Measurements from ENCODE around the gene LCTL.
A peak's percentile ranks its signal among the peaks of the same experiment; 100 is the strongest.

The LCTL gene

GRCh38 chr15:66565741-66566144, at the start of gene LCTL:
LCTL (minus strand) TSS chr15:66565998; CDS start chr15:66565365, 633 bp downstream.
- no peak for DNase-seq

- no peak for DNase-seq
These were observed 49.4 kb upstream of the LCTL start for GRCh38 chr15:66614951-66615760.

GRCh38 chr15:66614456-66614855, 48.7 kb upstream of the LCTL start:
- no peak for DNase-seq

- no peak for DNase-seq
These were observed 47.9 kb upstream of the LCTL start for GRCh38 chr15:66613743-66614142.

DNA sequence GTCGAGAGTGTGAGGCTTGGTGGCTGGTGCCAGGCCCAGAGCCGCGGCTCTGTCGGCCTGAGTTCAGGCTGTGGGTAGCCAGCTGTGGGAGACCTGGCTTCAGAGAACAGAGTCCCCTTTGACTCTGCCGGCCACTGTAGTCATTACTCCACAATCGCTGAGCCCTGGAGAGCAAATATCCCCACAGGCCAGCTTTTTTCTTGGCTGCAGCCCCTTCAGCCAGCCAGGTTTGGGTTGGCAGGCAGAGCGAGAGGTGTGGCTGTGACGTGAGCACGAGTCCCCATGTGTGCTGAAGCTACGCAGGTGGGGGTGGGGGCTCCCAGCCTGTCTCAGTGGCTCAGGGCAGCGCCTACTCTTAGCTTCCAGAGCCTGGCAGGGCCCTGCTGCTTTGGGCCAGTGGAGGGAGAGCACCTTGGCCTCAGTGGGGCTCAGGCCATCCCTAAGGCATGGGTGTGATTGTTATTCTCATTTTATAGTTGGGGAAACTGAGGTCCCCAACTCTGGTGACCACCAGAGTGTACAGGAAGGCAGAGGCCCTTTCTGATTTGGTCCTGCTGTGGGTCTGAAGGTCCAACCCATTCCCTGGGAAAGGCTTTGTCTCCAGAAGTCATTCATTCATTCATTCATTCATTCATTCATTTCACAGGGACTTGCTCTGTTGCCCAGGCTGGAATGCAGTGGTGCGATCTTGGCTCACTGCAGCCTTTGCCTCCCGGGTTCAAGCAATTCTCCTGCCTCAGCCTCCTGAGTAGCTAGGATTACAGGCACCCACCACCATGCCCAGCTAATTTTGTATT, 45.7 kb upstream of the LCTL start:
- no peak for DNase-seq

GRCh38 chr15:66609876-66610275, 44.1 kb upstream of the LCTL start:
- no peak for DNase-seq

DNA sequence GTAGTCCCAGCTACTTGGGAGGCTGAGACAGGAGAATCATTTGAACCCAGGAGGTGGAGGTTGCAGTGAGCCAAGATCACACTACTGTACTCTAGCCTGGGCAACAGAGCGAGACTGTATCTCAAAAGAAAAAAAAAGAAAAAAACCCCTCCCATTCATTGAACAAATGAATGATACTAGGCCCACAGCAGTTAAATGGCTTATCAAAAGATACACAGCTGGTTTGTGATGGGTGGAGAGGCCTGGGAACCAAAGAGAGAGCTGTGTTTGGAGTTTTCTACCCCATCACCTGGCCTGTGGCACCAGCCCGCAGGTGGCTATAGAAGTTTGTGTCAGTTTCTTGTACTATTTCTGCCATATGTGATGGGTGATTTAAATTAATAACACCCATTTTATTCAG, 43.1 kb upstream of the LCTL start:
- DNase-seq, result no peak

- no peak for DNase-seq
These were observed 42.4 kb upstream of the LCTL start for GRCh38 chr15:66608159-66608558.

GRCh38 chr15:66603301-66604179, 37.7 kb upstream of the LCTL start:
- peak in 1 of 2 experiments; percentile 41 for DNase-seq

DNA sequence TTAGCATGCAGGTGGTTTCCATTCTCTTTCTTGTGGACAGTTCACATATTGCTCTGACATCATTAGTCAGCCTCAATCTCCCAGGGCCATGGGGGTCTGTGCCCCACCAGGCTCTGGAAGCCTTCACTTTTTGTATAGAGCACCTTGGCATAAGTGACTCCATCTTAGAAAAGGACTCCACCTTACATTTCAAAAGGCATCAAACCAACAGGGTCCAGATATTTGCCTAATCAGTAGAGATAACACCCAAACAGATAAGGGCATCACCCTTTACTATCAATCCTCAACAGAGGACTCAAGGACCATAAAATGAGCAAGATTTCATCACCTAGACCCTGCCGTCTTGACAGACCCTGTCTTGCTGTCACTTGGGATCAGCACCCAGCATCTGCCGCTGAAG, 35.7 kb upstream of the LCTL start:
- no peak for DNase-seq

DNA sequence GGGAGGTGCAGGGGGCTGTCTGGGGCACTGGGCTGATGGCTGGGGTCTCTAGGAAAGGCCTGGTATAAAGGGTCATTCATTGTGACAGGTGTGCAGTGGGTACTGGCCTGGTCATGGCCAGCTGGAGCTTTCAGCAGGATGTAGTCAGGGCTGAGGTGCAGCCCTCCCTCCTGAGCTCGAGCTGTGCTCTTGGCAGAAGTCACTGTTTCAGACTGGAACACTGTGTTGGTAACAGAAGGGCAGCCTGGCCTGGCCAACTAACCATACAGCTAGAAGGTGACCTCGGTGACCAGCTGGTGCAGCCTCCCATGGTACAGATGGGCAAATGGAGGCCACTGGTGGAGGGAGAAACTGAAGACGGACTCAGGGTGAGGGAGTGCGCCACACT, 34.4 kb upstream of the LCTL start:
- no peak for DNase-seq

DNA sequence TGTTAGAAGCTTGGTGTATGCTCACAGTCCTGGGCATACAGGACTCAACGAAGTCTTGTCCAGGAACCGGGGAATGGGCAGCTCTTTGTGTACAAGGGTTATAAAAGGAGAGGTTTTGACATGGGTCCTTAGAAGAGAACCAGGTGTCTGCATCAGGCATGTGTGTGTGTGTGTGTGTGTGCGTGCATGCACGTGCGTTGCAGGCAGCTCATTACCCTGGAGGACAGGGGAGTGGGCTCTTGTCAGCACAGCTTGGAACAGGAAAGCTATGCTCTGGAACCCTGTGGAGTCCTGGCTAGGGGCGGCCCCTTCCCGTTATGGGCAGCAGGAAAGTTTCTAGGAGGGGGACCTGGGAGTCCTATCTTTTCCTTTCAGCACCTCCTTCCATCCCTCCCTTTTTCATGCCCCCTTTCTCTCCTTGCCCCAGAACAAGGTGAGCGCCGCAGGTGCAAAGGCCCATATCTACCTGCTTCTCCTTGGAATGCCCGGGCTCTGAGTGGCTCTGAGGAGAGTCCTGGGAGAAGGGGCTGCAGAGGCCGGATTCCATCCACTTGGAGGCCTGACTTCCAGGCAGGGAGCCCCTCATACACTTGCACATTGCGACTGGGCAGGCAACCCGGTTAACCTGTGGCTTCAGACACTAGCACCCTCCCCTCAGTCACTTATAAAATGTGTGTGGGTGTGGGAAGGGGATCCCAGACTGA, 33.9 kb upstream of the LCTL start:
- DNase-seq, result no peak

GRCh38 chr15:66598095-66598815, 32.5 kb upstream of the LCTL start:
- no peak for DNase-seq

- DNase-seq, result peak in 1 of 2 experiments; percentile 24
These were observed 30.2 kb upstream of the LCTL start for GRCh38 chr15:66595931-66596545.

DNA sequence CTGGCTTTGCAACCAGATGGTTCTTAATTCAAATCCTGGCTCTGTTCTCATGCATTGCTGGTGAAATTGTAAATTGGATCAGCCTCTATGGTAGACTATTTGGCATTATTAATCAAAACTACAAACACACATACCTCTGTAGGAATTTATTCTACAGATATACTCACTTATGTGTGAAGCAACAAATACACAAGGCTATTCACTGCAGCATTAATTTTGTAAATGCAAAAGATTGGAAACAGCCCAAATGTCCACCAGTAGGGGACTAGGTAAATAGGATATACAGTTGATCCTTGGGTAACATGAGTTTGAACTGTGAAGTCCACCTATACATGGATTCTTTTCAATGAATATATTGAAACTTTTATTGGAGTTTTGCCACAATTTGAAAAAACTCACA, 29.5 kb upstream of the LCTL start:
- DNase-seq, result no peak

DNA sequence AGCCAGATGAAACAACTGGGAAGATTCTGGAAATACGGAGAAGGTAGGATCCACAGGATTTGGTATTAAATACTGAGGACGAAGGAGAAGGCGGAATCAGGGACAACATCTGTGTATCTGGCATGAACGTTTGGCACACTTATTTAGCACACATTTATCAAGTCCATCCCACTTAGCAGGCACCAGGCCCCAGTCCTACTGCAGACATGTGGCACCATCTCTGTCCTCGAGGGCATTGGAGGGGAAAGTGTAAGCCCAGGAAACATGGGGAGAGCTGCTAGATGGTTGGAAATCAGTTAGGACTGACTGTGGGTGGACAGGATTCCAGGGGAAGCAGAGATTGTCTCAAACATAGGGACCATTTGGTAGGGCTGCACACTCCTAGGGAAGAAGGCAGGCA, 29.0 kb upstream of the LCTL start:
- DNase-seq, result no peak

DNA sequence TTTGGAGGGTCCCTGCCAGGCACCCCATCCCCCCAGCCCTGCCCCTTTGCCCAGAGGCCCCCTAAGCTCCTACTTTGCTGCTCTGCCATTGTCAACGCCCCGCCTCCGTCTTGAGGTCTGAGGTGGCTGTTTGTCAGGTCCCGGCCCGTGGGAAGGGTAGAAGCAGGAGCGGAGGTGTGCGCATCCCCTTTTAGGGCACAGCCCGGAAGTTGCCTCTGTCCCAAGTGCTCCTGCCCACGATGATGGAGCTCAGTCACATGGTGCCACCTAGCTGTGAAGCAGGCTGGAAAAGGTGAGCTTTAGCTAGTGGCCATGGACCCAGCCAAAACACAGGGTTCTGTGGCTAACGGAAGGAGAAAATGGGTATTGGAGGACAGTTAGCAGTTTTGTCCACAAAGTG, 28.5 kb upstream of the LCTL start:
- DNase-seq, result no peak

DNA sequence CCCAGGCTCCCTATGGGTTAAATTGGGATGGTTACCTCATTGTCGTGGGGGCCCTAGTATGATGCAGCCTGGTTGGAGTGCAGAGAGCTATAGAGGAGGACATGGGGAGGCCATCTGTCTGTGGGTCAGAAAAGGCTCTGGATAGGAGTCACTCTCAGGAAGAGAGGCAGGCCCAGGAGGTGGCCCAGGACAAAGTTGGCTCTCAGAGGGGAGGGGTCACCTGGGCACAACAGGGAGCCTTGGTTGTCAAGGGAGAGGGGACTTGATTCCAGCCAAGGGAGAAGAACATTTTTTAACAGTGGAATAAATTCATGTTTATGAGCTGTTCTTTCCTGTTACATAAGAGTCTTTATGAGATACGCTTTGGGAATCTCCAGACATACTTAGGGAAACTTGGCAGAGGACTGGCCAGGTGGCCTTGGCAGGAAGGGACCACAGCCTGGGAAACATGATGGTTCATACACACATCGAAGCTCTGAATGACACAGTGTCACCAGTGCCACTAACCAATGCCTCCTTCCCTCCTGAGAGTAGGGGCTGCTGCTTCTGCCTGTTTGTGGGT, 27.5 kb upstream of the LCTL start:
- no peak for DNase-seq

DNA sequence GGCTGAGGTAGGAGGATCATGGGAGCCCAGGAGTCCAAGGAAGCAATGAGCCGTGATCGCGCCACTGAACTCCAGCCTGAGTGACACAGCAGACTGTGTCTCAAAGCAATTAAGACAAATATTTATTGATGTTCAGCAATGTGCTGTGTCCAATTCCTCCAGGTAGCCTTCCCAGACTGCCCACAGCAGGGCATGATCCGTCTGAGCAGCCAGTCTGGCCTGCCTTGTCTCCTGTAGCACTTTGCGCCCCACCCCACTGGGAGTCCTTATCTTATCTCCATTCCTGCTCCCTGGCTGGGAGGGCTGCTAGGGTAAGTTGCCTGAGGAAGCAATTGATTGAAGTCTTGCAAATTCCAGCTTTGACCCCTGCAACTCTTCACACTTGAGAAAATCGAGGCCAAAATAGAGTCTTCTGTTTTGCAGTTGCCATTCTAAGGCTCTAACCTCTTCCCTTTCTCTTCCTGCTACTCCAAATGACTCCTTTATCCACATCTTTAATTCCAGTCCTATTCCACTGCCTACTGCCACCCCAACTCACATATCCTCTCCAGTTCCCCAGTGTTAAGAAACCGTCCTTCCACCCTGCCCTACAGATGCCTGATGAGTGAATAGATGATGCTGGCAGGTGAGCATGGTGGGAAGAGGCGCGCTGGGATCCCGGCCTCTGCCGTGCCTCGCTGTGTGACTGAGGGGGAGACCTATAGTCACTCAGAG, 26.9 kb upstream of the LCTL start:
- DNase-seq, result no peak

- DNase-seq, result no peak
These were observed 25.6 kb upstream of the LCTL start for GRCh38 chr15:66591322-66591862.

Data from NCI-H1930 (cell line).